HEK293 (cell line): ENCODE results near the gene SART1.

Experiments used
- SP2 ChIP-seq: fragments of 450-650 bp; formaldehyde crosslinking; IDR thresholded peaks from 2 replicates; pipeline ENCODE4 v1.5.1; 2016; ENCODE audit warnings: missing biosample characterization, missing genetic modification characterization
- ZNF274 ChIP-seq, 2 experiments: fragments of 200-500 bp in 1 of 2; fragments of 450-650 bp in 1 of 2; sonication (Bioruptor generic) in 1 of 2; formaldehyde crosslinking in 1 of 2; IDR thresholded peaks; 2 replicates each; pipeline versions ENCODE4 v1.5.1 to v1.6.1; 2014 to 2016; ENCODE audit warnings: borderline replicate concordance in 1 of 2, inconsistent platforms in 1 of 2, low read length in 1 of 2, missing biosample characterization in 1 of 2, missing genetic modification characterization in 1 of 2
- ZNF404 ChIP-seq: fragments of 450-650 bp; formaldehyde crosslinking; IDR thresholded peaks from 2 replicates; pipeline ENCODE4 v1.5.1; 2017; ENCODE audit warnings: missing biosample characterization, missing genetic modification characterization
- ZNF426 ChIP-seq: fragments of 450-650 bp; formaldehyde crosslinking; IDR thresholded peaks from 2 replicates; pipeline ENCODE4 v1.5.1; 2017; ENCODE audit warnings: missing biosample characterization, missing genetic modification characterization, mild to moderate bottlenecking, inconsistent platforms, moderate library complexity
- ZNF433 ChIP-seq: fragments of 450-650 bp; formaldehyde crosslinking; IDR thresholded peaks from 2 replicates; pipeline ENCODE4 v1.5.1; 2016; ENCODE audit warnings: missing biosample characterization, missing genetic modification characterization, low read depth
- ZNF530 ChIP-seq: fragments of 450-650 bp; formaldehyde crosslinking; IDR thresholded peaks from 2 replicates; pipeline ENCODE4 v1.5.1; 2016; ENCODE audit warnings: low read depth, missing biosample characterization, missing genetic modification characterization
- ZNF549 ChIP-seq: fragments of 450-650 bp; IDR thresholded peaks from 2 replicates; pipeline ENCODE4 v1.5.1; 2018; ENCODE audit warnings: missing biosample characterization, missing genetic modification characterization, mild to moderate bottlenecking, inconsistent platforms, moderate library complexity
- TF ChIP-seq, protein P1 (sequence below): fragments of 450-650 bp; formaldehyde crosslinking; IDR thresholded peaks from 2 replicates; pipeline ENCODE4 v1.5.1; 2016; ENCODE audit warnings: missing biosample characterization, missing genetic modification characterization

DNA sequence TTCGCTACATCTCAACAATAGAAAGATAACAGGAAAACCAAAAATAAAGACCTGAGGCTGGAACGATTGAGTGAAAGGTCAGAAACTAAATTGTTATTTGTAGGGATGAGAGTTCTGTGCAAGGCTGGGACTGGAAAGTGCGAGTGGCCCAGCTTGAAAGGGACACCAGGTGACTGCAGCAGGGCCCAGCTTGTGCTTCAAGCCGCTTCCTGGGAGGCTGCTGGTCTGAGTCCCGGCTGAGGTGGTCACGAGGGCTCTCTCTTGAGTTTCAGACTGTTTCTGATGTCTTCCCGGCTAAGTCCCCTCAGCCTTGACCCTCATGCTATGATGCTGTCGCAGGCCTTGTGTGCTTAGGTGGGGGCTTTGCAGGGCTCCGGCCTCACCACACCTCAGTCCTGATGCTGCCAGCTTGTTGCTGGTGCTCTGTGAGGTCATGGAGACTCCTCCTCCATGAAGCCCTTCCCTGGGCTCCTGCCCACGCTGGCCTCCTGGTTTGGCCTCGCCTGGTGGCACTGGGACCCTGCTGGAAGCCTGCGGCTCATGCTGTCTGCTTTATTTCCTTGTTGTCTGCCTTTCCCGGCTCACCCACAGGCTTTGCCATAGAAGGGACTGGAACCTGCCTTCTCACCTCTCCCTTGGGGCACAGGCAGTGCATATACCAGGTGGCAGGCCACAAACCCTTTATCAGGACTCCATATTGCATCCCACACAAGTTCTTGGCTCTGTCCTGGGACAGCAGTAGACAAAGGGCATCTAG, 44.8 kb downstream of the SART1 start:
- TF ChIP-seq, protein P1, sequence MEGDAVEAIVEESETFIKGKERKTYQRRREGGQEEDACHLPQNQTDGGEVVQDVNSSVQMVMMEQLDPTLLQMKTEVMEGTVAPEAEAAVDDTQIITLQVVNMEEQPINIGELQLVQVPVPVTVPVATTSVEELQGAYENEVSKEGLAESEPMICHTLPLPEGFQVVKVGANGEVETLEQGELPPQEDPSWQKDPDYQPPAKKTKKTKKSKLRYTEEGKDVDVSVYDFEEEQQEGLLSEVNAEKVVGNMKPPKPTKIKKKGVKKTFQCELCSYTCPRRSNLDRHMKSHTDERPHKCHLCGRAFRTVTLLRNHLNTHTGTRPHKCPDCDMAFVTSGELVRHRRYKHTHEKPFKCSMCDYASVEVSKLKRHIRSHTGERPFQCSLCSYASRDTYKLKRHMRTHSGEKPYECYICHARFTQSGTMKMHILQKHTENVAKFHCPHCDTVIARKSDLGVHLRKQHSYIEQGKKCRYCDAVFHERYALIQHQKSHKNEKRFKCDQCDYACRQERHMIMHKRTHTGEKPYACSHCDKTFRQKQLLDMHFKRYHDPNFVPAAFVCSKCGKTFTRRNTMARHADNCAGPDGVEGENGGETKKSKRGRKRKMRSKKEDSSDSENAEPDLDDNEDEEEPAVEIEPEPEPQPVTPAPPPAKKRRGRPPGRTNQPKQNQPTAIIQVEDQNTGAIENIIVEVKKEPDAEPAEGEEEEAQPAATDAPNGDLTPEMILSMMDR (tag by site-specific recombination) = no peak
- TF ChIP-seq ZNF530 (tag by site-specific recombination) = no peak
- TF ChIP-seq ZNF549 (tag by site-specific recombination) = no peak
- TF ChIP-seq SP2 (tag by site-specific recombination) = no peak
- no peak for TF ChIP-seq ZNF426 (tag by site-specific recombination)
- TF ChIP-seq ZNF274 (IDR thresholded peaks at IDR 0.05; ENCODE audit: low read length) = no peak
- TF ChIP-seq ZNF274 (tag by site-specific recombination; IDR thresholded peaks at IDR 0.05; ENCODE audit: borderline replicate concordance) = no peak
- no peak for TF ChIP-seq ZNF433 (tag by site-specific recombination)
- TF ChIP-seq ZNF404 (tag by site-specific recombination) = no peak
